Endometrial microvascular endothelial cells (primary cell): ENCODE measurements around the gene RAB3IP. TPM values are rescaled to one million over a fixed set of nuclear protein-coding genes. Genes with fewer than 3 reads are reported as not detected.

ENCODE experiments used
- total RNA-seq: library from RNA; depleted of rRNA; stranded (reverse); fragments of >200 nt; gene quantifications from one replicate; pipeline ENCODE4 v1.2.3, GENCODE V29; 2015; ENCODE audit errors: inconsistent ontology term

Gene RAB3IP
- total RNA-seq, 1 donor from 2014 or later, result 11.2 TPM

Other genes starting within 250 kb of the RAB3IP start
- gene CCT2, start 153.4 kb upstream of the RAB3IP start, total RNA-seq, result 324 TPM
- not detected for gene LRRC10, start 128.0 kb upstream of the RAB3IP start, total RNA-seq
- not detected for gene BEST3, start 39.6 kb upstream of the RAB3IP start, total RNA-seq
- not detected for gene MYRFL, start 86.4 kb downstream of the RAB3IP start, total RNA-seq